AG10803 (cell line): Measurements from ENCODE around the gene VAV2.

ENCODE experiments used
- DNase-seq: peaks from one replicate; pipeline ENCODE4 v3.0.0; 2010; ENCODE audit warnings: low read depth
- H3K4me3 ChIP-seq: 2 replicates; pipeline ENCODE4 v1.5.1; 2011; ENCODE audit warnings: mild to moderate bottlenecking, low read length, control low read depth
- CTCF ChIP-seq: conservative IDR thresholded peaks from 2 replicates; pipeline ENCODE4 v1.5.1; 2011; ENCODE audit warnings: mild to moderate bottlenecking, low read length, control low read depth, inconsistent platforms

Gene VAV2

DNA sequence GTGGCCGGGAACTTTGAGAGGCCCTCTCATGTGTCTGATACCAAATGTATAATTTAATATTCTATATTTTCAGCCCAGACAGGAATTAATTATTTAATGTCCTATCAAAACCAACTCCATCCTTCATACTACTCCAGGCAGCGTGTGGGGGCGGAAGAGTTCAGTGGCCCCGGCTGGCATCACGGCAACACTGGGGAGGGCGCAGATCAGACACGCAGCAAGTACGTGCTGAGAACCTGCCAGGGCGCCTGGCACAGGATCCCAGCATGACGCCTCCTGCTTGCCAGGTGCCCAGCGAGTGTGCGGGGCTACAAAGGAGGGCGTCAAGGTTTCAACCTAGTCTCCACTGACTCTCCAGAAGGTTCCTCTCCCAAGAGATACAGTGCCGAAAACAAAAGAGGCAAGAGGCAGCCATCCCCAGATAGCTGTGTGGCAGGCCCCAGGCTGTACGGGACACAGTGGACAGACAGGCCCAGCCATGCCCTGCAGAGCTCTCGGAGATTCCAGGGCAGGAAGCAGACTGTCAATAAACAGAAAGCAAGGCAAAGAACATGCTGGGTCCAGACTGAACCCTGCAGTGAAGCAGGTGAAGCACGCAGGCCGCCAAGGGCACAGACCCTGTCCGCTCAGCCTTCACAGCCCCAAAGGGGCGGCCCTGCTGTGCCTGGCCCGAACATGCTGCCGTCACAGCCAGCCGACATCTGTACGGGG, 110.3 kb downstream of the VAV2 start:
- TF ChIP-seq CTCF = no peak
- DNase-seq = no peak
- no peak overlapping the region for H3K4me3 ChIP-seq

GRCh38 chr9:133880851-133881661, 111.1 kb downstream of the VAV2 start:
- no peak overlapping the region for H3K4me3 ChIP-seq
- DNase-seq = no peak
- no peak for TF ChIP-seq CTCF

GRCh38 chr9:133880136-133880535, 112.0 kb downstream of the VAV2 start:
- no peak overlapping the region for H3K4me3 ChIP-seq
- DNase-seq = no peak
- TF ChIP-seq CTCF = no peak

- no peak for TF ChIP-seq CTCF
- H3K4me3 ChIP-seq = no peak overlapping the region
- no peak for DNase-seq
These were observed 112.5 kb downstream of the VAV2 start for GRCh38 chr9:133879615-133880014.

GRCh38 chr9:133878402-133878801, 113.7 kb downstream of the VAV2 start:
- DNase-seq = no peak
- H3K4me3 ChIP-seq = no peak overlapping the region
- no peak for TF ChIP-seq CTCF

DNA sequence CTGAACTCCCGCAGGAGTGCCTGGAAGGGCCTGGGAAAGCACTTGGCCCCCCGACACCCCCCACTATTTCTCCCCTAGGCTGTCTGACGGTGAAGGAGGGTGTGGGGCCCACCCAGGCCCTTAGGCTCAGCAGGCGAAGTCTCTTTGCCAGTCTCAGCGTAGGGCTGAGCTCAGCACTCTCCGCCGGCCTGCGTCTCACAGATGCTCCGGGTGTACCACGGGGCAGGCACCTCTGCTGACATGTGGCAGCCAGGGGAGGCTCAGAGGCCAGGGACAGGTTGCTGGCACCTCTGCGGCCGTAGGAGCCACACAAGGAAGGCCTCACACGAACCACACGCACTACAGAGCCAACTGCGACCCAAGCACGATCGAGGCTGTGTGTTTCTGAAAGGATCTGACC, 114.2 kb downstream of the VAV2 start:
- DNase-seq = no peak
- TF ChIP-seq CTCF = no peak
- no peak overlapping the region for H3K4me3 ChIP-seq

- no peak for TF ChIP-seq CTCF
- no peak overlapping the region for H3K4me3 ChIP-seq
- no peak for DNase-seq
These were observed 114.8 kb downstream of the VAV2 start for GRCh38 chr9:133877327-133877726.
